Measurements from ENCODE around the gene DCHS2.

Gene DCHS2

GRCh38 chr4:154315741-154316140, 175.9 kb downstream of the DCHS2 start:
- no peak for TF ChIP-seq CTCF (IDR thresholded peaks at IDR 0.05)

GRCh38 chr4:154314248-154314647, 177.4 kb downstream of the DCHS2 start:
- TF ChIP-seq CTCF (IDR thresholded peaks at IDR 0.05) = peak; percentile 32; the same call in 1 of the 2 replicates

GRCh38 chr4:154313004-154313585, 178.5 kb downstream of the DCHS2 start:
- TF ChIP-seq CTCF (IDR thresholded peaks at IDR 0.05) = no peak

DNA sequence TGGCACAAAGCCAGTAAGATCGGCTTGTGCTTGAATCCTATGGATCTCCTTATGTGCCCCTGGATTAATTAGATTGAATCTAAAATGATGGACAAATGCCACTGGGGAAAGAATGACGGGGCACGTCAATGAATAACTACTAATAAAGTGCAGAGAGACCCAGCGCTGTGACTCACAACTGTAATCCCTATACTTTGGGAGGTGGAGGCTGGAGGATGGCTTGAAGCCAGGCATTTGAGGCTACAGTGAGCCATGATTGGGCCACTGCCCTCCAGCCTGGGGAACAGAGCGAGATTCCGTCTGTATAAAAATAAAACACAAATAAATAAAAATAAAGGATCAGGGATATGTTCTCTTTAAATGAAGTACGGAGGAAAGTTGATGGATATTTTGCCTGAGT, 179.4 kb downstream of the DCHS2 start:
- TF ChIP-seq CTCF (IDR thresholded peaks at IDR 0.05) = no peak

DNA sequence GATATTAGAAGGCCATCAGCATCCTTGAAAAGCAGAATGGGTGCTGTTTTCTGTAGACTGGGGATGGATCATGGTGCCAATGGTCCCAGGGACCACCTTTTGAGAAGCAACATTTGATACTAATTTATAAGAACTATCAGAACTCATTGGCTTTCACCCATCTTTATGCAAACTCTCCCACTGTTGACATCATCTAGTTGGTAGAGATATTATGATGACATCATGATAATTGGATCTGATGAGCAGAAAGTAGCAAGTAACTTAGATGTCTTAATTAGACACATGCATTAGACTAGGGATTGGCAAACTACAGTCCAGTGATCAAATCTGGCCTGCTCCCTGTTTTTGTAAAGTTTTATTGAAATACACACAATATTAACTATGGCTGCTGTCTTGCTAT, 181.0 kb downstream of the DCHS2 start:
- no peak for TF ChIP-seq CTCF (IDR thresholded peaks at IDR 0.05)

DNA sequence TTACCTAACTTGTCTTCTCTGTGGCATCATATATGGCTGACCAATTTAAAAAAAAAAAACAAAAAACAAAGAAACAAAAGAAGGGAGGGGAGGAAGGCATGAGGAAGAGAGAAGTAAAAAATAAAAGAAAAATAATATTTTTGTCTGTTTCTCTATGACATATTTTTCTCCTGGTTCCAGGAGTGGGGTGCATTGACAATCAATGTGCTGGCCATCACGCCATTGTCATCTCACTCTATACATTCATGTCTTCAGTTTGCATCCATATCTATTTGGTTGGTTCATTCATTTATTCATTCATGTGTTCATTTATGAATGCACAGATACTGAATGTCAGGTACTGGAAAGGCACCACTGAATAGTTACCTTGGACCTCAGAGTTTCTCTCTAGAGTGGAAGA, 183.4 kb downstream of the DCHS2 start:
- TF ChIP-seq CTCF (IDR thresholded peaks at IDR 0.05) = no peak

DNA sequence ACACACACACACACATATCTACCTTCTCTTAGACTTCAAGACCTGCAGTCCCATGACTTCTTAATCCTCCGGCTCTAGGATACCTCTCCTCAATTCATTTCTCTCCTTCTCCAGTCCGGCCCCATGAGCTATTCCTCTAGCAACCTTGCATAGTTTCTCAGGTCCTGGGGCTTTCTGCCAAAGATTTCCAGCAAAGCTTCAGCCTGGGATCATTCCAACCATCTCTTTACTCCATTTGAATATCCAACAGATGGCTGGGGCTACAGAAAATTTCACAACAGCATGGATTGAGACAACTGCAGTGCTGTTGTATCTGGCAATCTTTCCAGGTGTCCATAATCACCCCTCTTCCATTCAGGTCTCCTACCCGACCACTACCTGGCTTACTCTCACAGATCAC, 184.1 kb downstream of the DCHS2 start:
- no peak for TF ChIP-seq CTCF (IDR thresholded peaks at IDR 0.05)

- no peak for TF ChIP-seq CTCF (IDR thresholded peaks at IDR 0.05)
Observed at GRCh38 chr4:154305616-154306015, 186.0 kb downstream of the DCHS2 start.

Data from LNCAP (cell line).